Measurements from ENCODE around the gene ATF4.
A peak's percentile ranks its signal among the peaks of the same experiment; 100 is the strongest.
"Not testable (repeated sequence)": the region's sequence is repeated elsewhere in the genome, so short reads cannot be mapped to it uniquely, and the experiment has no call there.

ATF4 gene

DNA sequence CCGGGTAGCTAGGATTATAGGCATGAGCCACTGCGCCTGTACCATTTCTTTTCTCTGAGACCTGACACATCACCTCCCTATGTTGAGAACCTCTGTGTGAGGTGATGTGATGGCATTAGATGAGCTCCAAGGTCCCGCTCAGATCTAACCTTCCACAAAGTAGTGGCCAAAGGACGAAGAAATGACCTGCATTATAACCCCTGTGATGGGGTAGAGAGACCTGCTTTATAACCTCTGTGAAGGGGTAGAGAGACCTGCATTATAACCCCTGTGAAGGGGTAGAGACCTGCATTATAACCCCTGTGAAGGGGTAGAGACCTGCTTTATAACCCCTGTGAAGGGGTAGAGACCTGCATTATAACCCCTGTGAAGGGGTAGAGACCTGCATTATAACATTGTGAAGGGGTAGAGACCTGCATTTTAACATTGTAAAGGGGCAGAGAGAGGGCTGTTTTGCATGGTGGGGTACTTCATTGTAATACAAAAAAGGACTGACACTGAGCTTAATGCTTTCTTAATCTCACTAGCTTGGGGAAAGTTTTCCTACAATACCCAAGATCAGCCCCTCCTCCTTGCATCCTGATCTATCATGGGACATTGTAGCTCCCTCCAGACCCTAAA lies 9.7 kb upstream of the ATF4 start:
- FAIRE-seq = no peak
- DNase-seq (ENCODE audit: low spot score) = no peak

- FAIRE-seq = no peak
- no peak for DNase-seq (ENCODE audit: low spot score)
Measured at GRCh38 chr22:39511226-39511625, 9.1 kb upstream of the ATF4 start.

DNA sequence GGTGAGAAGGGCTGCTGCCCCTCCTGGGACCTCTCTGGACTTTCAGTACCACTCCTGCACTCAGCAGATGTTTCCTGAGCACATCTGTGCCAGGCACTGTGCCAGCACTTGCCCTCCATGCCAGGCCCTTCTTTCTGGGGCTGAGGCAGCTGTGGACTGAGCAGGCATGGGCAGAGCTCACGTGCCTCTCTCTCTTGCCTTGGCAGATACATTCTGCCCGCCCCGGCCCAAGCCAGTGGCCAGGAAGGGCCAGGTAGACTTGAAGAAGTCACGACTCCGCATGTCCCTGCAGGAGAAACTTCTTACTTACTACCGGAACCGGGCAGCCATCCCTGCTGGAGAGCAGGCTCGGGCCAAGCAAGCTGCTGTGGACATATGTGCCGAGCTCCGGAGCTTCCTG lies 8.3 kb upstream of the ATF4 start:
- DNase-seq (ENCODE audit: low spot score) (no peak), FAIRE-seq (no peak)

DNA sequence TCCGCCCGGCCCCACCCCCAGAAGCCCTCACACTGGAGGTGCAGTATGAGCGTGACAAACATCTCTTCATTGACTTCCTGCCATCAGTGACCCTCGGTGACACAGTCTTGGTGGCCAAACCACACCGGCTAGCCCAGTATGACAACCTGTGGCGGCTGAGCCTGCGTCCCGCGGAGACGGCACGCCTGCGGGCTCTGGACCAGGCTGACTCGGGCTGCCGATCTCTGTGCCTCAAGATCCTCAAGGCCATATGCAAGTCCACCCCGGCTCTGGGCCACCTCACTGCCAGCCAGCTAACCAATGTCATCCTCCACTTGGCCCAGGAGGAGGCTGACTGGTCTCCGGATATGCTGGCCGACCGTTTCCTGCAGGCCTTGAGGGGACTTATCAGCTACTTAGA lies 6.6 kb upstream of the ATF4 start:
- FAIRE-seq (no peak), DNase-seq (ENCODE audit: low spot score) (no peak)

DNA sequence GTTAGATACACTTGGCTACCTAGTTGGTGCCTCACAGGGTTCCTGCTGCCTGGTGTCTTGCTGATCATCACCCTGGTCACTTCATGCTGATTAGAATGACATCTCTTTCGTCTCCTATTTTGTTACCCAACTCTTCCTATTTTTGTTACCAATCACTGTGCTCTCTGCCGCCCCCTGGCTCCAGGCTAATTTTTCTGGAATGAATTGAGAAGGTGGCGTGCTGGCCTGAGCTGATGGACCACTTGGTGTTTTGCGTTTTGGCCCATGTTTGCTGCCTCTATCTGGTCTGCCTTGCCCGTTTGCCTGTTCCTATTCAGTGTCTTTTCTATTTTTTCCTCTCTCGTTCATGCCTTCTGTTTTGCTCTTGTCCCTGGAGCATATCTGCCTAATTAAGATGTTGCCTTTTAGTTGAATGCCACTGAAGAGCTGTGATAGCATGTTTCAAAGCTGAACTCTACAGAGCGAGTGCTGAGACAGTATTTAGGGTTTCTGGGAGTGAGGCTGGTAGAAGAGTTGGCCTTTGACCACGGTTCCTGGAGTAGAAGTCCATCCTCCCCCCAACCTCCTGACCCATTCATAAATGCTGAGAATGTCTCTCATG lies 5.9 kb upstream of the ATF4 start:
- peak; percentile 46 for DNase-seq (ENCODE audit: low spot score)
- peak; percentile 78 for FAIRE-seq

GRCh38 chr22:39515266-39516050 lies 4.9 kb upstream of the ATF4 start:
- DNase-seq (ENCODE audit: low spot score) = no peak
- no peak for FAIRE-seq

DNA sequence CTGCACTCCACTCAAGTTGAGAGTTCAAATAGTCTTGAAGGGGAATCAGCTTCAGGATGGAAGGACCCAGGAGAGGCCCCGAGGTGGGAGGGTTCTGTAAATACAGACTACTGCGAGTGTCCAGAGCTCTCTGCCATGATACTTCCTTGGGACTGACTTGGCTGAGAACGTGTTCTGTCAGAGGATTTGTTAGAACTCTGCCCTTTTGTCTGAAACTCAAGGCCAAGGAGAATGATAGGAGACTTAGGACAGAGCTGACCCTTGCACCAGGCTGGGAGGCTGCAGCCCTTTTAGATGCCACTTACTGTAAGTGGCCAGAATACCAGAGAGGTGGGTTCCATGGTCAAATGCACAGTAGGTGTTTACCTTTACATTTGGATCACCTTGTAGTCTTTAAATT lies 2.9 kb upstream of the ATF4 start:
- DNase-seq (ENCODE audit: low spot score) = no peak
- FAIRE-seq = no peak

DNA sequence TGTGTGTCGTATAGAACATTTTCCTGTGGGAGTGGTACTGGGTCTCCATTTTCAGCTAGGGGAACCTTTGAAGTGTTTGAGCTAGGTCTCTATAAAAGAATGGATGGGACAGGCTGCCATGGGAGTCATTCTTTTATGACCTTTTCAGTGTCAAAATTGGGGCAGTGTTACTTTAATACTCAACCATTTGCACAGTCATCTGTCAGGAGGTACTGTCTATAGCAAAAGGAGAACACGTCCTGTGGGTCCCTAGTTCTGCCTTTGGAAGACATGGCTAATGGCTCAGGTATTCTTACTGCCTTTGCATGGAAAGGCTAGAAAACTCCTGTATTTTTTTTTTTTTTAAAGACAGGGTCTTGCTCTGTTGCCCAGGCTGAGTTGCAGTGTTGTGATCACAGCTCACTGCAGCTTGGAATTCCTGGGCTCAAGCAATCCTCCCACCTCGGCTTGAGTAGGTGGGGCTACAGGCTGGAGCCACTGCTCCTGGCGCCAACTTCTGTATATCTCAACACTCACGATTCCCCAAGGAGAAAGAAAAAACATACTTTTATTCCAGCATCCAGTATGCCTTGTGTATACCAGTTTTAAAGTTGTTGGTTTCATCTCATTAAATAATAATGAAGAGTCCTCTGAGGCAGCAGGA lies 2.1 kb upstream of the ATF4 start:
- FAIRE-seq = no peak
- no peak for DNase-seq (ENCODE audit: low spot score)

DNA sequence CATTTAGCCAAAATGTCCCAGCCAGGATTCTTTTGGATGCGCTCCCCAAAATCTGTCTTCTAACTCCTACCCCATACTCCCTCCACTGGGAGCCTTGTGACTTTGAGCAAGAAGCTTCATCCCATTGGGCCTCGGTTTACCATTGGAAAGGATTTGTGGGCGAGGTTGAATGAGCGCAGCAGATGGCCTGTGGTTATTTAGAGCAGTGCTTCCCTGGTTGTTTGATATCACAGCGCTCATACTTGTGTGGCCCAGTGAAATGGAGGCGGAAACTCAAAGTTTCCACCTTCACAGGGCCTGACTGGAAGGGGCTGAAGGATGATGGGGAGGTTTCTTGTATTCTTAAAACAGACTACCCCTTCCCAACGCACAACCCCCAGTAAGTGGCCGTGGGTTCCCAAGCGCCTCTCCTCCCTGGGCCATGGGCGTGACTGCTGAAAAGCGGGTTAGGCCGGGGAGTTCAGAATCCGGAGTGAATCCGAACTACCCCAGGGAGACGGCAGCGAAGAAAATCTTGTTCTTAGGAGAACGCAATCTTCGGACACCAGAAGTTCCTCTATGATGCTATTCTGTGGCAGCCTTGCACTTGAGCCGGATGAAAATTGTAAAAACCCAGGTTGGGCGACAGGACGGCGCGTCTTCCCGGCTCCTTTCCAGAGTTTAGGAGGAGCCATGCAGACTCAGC lies 1.2 kb upstream of the ATF4 start:
- DNase-seq (ENCODE audit: low spot score) = peak; percentile 44
- no peak for FAIRE-seq

GRCh38 chr22:39519681-39520225 lies 609 bp upstream of the ATF4 start:
- FAIRE-seq (peak; percentile 91), DNase-seq (ENCODE audit: low spot score) (peak; percentile 99)

- FAIRE-seq = peak; percentile 17
- not testable (repeated sequence) for DNase-seq (ENCODE audit: low spot score)
Measured at GRCh38 chr22:39521106-39521885, 934 bp downstream of the ATF4 start.

GRCh38 chr22:39522091-39522490 lies 1.7 kb downstream of the ATF4 start:
- FAIRE-seq; DNase-seq (ENCODE audit: low spot score): not testable (repeated sequence)

- DNase-seq (ENCODE audit: low spot score) (no peak), FAIRE-seq (no peak)
Measured at GRCh38 chr22:39522567-39523300, 2.4 kb downstream of the ATF4 start.

GRCh38 chr22:39524089-39524752 lies 3.9 kb downstream of the ATF4 start:
- DNase-seq (ENCODE audit: low spot score) (no peak), FAIRE-seq (no peak)

DNA sequence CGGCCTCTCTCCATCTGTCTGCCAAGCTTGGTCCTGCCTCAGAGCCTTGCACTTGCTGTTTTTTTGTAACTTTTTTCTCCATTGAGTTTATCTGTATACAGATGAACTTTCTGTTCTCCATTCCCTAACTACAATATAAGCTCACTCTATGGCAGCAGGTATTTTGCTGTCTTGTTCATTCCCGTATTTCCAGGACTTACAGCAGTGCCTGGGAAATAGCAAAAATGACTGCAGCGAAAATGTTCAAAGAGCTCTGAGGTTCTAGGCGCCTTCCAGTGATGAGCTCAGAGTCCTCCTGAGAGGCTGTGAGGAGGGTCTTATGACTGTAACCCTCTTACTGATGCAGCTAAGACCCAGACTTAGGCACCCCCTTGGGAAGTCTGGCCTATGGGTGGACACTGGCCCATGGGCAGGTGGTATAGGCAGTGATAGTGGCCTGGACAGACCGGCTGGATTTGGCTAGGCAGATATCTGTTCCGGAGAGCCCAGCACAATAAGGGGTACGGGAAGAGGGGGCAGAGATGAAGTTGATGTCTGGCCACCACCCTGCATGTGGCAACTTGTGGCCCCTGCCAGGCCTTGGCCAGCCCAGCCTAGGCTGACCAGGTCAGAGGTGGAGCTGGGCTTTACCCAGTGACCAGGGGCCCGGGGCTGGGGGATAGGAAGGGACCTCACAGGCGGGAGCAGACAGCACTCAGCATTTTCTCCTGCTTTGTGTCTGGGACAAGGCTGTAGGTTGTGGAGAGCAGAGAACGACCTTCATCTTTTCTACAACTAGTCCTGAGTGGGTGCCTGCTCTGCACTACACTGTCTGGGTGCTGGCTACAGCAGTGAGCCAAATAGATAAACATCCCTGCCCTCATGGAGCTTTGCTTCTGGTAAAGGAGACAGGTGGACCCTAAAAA lies 4.6 kb downstream of the ATF4 start:
- FAIRE-seq (no peak), DNase-seq (ENCODE audit: low spot score) (no peak)

DNA sequence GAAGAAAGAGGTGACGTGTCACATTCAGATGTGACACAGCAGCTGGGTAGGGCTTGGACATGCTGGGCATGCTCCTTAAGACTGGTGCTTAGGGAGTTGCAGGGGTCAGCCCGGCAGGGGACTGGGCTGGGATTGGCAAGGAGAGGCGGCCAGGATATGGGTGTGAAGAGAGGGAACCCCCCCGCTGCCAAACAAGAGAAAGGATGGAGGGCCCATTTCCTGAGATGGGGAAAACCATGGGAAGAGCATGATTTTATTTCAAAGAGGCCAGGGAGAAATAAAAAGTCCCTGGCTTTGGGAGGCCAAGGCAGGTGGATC lies 5.3 kb downstream of the ATF4 start:
- FAIRE-seq (no peak), DNase-seq (ENCODE audit: low spot score) (no peak)

DNA sequence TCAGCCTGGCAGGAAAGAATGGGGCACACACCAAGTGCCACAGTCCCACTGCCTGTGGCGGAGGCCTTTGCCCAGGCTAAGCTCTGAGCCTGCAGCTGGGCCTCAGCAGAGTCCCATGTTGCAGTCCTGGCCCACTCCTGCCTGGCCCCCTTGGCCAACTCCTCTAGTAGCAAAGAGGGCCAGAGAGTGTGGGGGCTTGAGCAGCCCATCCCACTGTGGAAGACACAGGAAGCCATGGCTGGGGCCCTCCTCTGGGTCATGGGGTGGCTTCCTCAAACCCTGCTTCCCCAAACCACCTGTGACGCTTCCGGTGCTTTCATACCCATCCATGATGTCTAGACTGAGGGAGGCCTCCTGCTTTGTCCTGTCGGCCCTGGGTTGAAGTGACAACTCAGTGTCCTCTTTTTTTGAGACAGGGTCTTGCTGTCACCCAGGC lies 6.4 kb downstream of the ATF4 start:
- FAIRE-seq (no peak), DNase-seq (ENCODE audit: low spot score) (no peak)

GRCh38 chr22:39527481-39527961 lies 7.2 kb downstream of the ATF4 start:
- no peak for DNase-seq (ENCODE audit: low spot score)
- FAIRE-seq = peak; percentile 37
